ENCODE data around the gene TTC28.

TTC28 gene

DNA sequence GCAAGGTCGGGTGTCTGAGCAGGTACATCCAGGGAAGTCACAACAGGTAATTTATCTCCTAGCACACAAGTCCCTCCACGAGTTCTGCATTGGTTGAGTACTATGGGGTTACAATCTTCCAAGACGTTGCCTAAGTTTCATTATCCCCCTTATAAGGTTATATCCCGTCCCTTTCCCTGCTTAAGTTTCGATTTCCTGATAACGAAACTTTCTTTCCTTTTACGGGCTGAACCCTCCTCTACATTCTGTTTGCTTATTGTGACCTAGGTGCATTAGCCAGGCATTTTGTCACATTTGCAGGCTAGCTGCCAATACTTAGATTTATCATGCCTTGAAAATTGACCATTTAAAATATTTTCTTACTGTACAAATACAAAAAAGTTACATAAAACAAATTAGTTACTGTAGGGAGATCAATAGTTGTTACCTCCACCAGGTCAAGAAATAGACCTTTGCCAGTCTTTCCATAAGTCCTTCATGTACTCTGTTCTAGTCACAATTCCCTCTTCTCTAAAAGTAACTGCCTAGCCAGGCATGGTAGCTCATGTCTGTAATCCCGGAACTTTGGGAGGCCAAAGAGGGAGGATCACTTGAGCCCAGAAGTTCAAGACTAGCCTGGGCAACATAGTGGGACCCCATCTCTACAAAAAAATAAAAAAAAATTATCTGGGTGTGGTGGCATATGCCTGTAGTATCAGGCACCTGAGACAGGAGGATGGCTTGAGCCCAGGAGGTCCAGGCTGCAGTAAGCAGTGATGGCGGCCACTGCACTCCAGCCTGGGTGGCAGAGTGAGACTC is 746.3 kb downstream of the TTC28 start:
- DNase-seq: no peak

DNA sequence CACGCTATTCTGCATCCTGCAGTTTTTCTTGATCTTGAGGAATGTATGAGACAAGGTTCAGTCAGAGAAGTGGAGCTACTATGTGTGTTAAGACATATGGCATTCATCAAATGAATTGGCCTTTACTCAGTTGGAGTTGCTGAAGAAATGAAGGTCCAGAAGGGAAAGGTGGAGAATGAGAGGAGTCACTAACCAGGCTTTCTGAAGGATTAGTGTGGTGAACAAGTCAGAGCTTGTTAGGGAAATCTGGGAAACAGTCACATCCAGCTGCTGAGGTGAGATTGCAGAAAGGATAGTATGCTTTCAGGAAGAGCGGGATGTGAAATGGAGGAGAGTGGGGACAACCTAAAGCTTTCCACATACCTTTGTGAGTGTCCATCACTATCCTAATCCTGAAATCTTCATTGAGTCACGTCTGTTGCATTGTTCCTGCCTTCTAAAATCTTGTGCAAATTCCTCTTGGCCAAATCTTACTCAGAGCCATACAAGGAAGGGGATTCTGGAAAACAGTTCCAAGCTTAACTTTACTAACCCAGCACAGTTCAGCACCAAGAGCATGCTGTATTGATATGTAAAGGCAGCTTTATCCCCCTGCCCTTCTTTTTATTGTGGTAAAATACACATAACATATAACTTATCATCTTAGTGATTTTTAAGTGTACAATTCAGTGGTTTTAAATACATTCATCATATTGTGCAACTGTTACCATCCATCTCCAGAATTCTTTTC is 749.1 kb downstream of the TTC28 start:
- DNase-seq: no peak
